HepG2 (cell line): ENCODE measurements around the gene WDR47. TPM values are rescaled to one million over a fixed set of nuclear protein-coding genes. Genes with fewer than 3 reads are reported as not detected.

Experiments
- ATAC-seq: fragments of 200-7000 bp; cut with Tn5 transposase; 3 replicates; pipeline ENCODE4 v1.9.1; 2020; ENCODE audit warnings: mild to moderate bottlenecking, moderate library complexity
- BruUV-seq: library from RNA; stranded (reverse); fragments of 400-500 nt; replicated peaks from 2 replicates; lab custom pipeline; 2021; lab: Mats Ljungman, UMichigan
- CTCF ChIA-PET: fragments of 300-600 bp; formaldehyde crosslinking; extraction: SDS; loops from one replicate; lab custom pipeline; 2021; ENCODE audit warnings: low total read pairs, inconsistent platforms, low intra/inter-chr PET ratio; lab: Yijun Ruan, JAX
- POLR2A ChIA-PET: fragments of 350-600 bp; sonication (Branson Sonifier 250); formaldehyde crosslinking; loops from one replicate; lab custom pipeline; 2020; ENCODE audit warnings: antibody characterized with exemption, inconsistent platforms; lab: Yijun Ruan, JAX
- DNase-seq: peaks from one replicate; pipeline ENCODE4 v3.0.0-alpha.2; 2015; ENCODE audit warnings: low spot score
- FAIRE-seq: peaks from 3 replicates; lab custom pipeline; 2011; peaks lifted over from hg19 to GRCh38; lab: Jason Lieb, UNC
- H2AFZ ChIP-seq: one replicate; pipeline ENCODE4 v1.6.1; 2011; ENCODE audit warnings: low read length, inconsistent platforms
- H3K27ac ChIP-seq: fragments of 300-600 bp; 3 replicates; pipeline ENCODE4 v1.8.0; 2011; ENCODE audit warnings: mixed run types, mild to moderate bottlenecking, mixed read lengths, low read length, inconsistent platforms; ENCODE audit not compliant: insufficient read depth; ENCODE audit errors: extremely low read length
- H3K27me3 ChIP-seq, 2 experiments: fragments of 200-600 bp in 1 of 2; 2 replicates in 1 of 2; 3 replicates in 1 of 2; pipeline versions ENCODE4 v1.6.0 to v1.8.0; 2011; ENCODE audit warnings: low read length in 2 of 2, mild to moderate bottlenecking in 2 of 2, moderate library complexity in 2 of 2, inconsistent platforms in 1 of 2; ENCODE audit not compliant: insufficient read depth in 2 of 2, control insufficient read depth in 1 of 2
- H3K36me3 ChIP-seq, 2 experiments: fragments of 200-600 bp in 1 of 2; replicated peaks in 1 of 2; 2 replicates in 1 of 2; 3 replicates in 1 of 2; pipeline versions ENCODE4 v1.5.1 to v1.8.0; 2011; ENCODE audit warnings: low read length in 2 of 2, inconsistent platforms in 1 of 2; ENCODE audit not compliant: insufficient read depth in 2 of 2, control insufficient read depth in 1 of 2
- H3K4me1 ChIP-seq: 2 replicates; pipeline ENCODE4 v1.5.1; 2012; ENCODE audit warnings: low read length, inconsistent platforms; ENCODE audit not compliant: insufficient read depth
- H3K4me2 ChIP-seq: 2 replicates; pipeline ENCODE4 v1.6.0; 2011; ENCODE audit warnings: low read depth, low read length, inconsistent platforms
- H3K4me3 ChIP-seq, 3 experiments: fragments of 200-600 bp in 1 of 3; sonication (generic), shearing (Covaris generic) in 1 of 3; replicated peaks in 1 of 3; 2 replicates each; pipeline ENCODE4 v1.5.1; 2011 to 2016; ENCODE audit warnings: low read length in 3 of 3, inconsistent platforms in 2 of 3, low read depth in 2 of 3, mild to moderate bottlenecking in 2 of 3, control low read depth in 1 of 3, mixed read lengths in 1 of 3; ENCODE audit not compliant: insufficient read depth in 1 of 3
- H3K79me2 ChIP-seq: one replicate; pipeline ENCODE4 v1.6.1; 2011; ENCODE audit warnings: low read length, inconsistent platforms; ENCODE audit not compliant: insufficient read depth
- H3K9ac ChIP-seq: 2 replicates; pipeline ENCODE4 v1.6.0; 2011; ENCODE audit warnings: mild to moderate bottlenecking, low read depth, low read length, inconsistent platforms; ENCODE audit not compliant: insufficient read depth
- H3K9me3 ChIP-seq: 2 replicates; pipeline ENCODE4 v1.5.1; 2012; ENCODE audit warnings: mild to moderate bottlenecking, low read length
- H4K20me1 ChIP-seq: 2 replicates; pipeline ENCODE4 v1.6.0; 2011; ENCODE audit warnings: inconsistent platforms, mild to moderate bottlenecking, low read length, moderate library complexity; ENCODE audit not compliant: insufficient read depth
- GPBP1L1 ChIP-seq: sonication (generic); formaldehyde crosslinking; IDR thresholded peaks from 2 replicates; pipeline ENCODE4 v1.5.0; 2020; ENCODE audit warnings: mild to moderate bottlenecking, missing genetic modification reagents
- KDM6A ChIP-seq: IDR thresholded peaks from 2 replicates; pipeline ENCODE4 v1.6.1; 2016; ENCODE audit warnings: low read depth
- RARA ChIP-seq: IDR thresholded peaks from 2 replicates; pipeline ENCODE4 v1.6.1; 2016; ENCODE audit warnings: missing genetic modification reagents, missing compliant biosample characterization
- SETDB1 ChIP-seq: sonication (generic); formaldehyde crosslinking; IDR thresholded peaks from 2 replicates; pipeline ENCODE4 v1.5.1; 2020; ENCODE audit warnings: missing genetic modification reagents, mild to moderate bottlenecking, borderline replicate concordance
- SNAPC4 ChIP-seq: sonication (generic); formaldehyde crosslinking; IDR thresholded peaks from 2 replicates; pipeline ENCODE4 v1.4.0; 2020; ENCODE audit warnings: mild to moderate bottlenecking, missing genetic modification reagents
- ZNF460 ChIP-seq: sonication (generic); formaldehyde crosslinking; IDR thresholded peaks from 2 replicates; pipeline ENCODE4 v1.5.1; 2020; ENCODE audit warnings: missing genetic modification reagents, mild to moderate bottlenecking, borderline replicate concordance
- WGBS: methylation state at CpG from one replicate; pipeline ENCODE4 v1.1.6; 2017; ENCODE audit warnings: low lambda C conversion rate; 5-methylcytosine and 5-hydroxymethylcytosine counted together
- in situ Hi-C: cut with HindIII; loops from 2 replicates; pipeline ENCODE4 v1.10.0; 2017; ENCODE audit warnings: low pct_unique_long_range_greater_than_20kb; ENCODE audit not compliant: extremely low pct_ligation_motif_present
- intact Hi-C: fragments of 100-400 bp; cut with micrococcal nuclease; formaldehyde crosslinking; loops from one replicate; pipeline ENCODE4 v1.10.0; 2022; ENCODE audit not compliant: unreplicated experiment
- polyA plus RNA-seq, 8 experiments: library from polyadenylated mRNA; depleted of rRNA in 3 of 8; stranded (reverse) in 7 of 8; unstranded in 1 of 8; fragments of >200 nt; fragmentation: Illumina TruSeq in 4 of 8; extraction: Trizol in 4 of 8; gene quantifications; 2 replicates each; pipeline versions ENCODE4 v1.2.1 to v1.2.3, GENCODE V29; 2011 to 2016; ENCODE audit warnings: low read depth in 4 of 8, missing spikeins in 1 of 8, mixed read lengths in 1 of 8; ENCODE audit not compliant: insufficient read depth in 1 of 8
- total RNA-seq, 5 experiments: library from RNA; depleted of rRNA; stranded (reverse); fragments of >200 nt; fragmentation: Illumina TruSeq; extraction: Trizol; gene quantifications; 2 replicates each; pipeline ENCODE4 v1.2.3, GENCODE V29; 2016; ENCODE audit warnings: low read depth in 1 of 5

The WDR47 gene
- total and polyA plus RNA-seq, 2 of the 13 experiments (the other 11 are each of a cell fraction or from before 2014, with no cell fraction given) = 4.3 to 5.9 TPM

GRCh38 chr1:109080441-109081082 lies 38.7 kb upstream of the WDR47 start:
- no TSS peak for BruUV-seq
- no peak for ATAC-seq

More at GRCh38 chr1:109080441-109081082, 38.7 kb upstream of the WDR47 start:
- Histone ChIP-seq H3K27me3 (no peaks in the 10 kb centered on the region; a peak in 2 of 5 replicates), H3K4me2 (peak overlapping the region; percentile 77), H3K4me1 (peaks cover 58% of the 10 kb centered on the region), H3K27ac (peak overlapping the region; percentile 52), H3K79me2 (peaks cover 2% of the 10 kb centered on the region), H4K20me1 (no peaks in the 10 kb centered on the region), H2AFZ (peak overlapping the region; percentile 100), H3K4me3 (peak overlapping the region; percentile 1 to 50 (median 46); a peak in 2 of 6 replicates), H3K9ac (peak overlapping the region; percentile 63), H3K9me3 (no peaks in the 10 kb centered on the region), H3K36me3 (no peaks in the 10 kb centered on the region)
- no peak for FAIRE-seq
- intact Hi-C loops = no loop called here
- ChIA-PET POLR2A (interaction anchor here (1.0 to 1.3 kb wide), 2 partner anchors 10 to 20 kb away, joined by 4 to 8 read pairs; partner anchors contain the start of gene TMEM167B), CTCF (no interaction called here)
- TF ChIP-seq KDM6A = no peak
- TF ChIP-seq SNAPC4 (CRISPR knock-in tag) = no peak
- no peak for TF ChIP-seq GPBP1L1
- peak; percentile 65 for TF ChIP-seq ZNF460
- no peak for TF ChIP-seq RARA (CRISPR knock-in tag)
- no peak for TF ChIP-seq SETDB1 (CRISPR knock-in tag)
- in situ Hi-C loops = no loop called here
- no peak for DNase-seq
- 58% methylated on average over 5 of the region's 5 CpGs for WGBS
